HG03095 (cell line): ENCODE results near the gene PREB.
"Not testable (repeated sequence)": the region's sequence is repeated elsewhere in the genome, so short reads cannot be mapped to it uniquely, and the experiment has no call there.

Experiments used
- ATAC-seq: cut with Tn5 transposase; IDR thresholded peaks from one replicate; pipeline ENCODE4 v1.9.1; 2021; ENCODE audit warnings: moderate library complexity; ENCODE audit not compliant: unreplicated experiment

The PREB gene

GRCh38 chr2:27127883-27128667, 6.4 kb downstream of the PREB start:
- no peak for ATAC-seq

GRCh38 chr2:27126252-27126710, 8.2 kb downstream of the PREB start:
- ATAC-seq = no peak

- no peak for ATAC-seq
Observed at GRCh38 chr2:27125104-27125503, 9.3 kb downstream of the PREB start.

- no peak for ATAC-seq
Observed at GRCh38 chr2:27123302-27124150, 10.9 kb downstream of the PREB start, which contains the start of gene ABHD1. TSS of gene ABHD1 (plus strand) at chr2:27123815. CDS start at chr2:27123949, 134 bp downstream.

GRCh38 chr2:27122791-27123190, 11.6 kb downstream of the PREB start:
- ATAC-seq = no peak

- ATAC-seq = no peak
Observed at GRCh38 chr2:27121906-27122305, 12.5 kb downstream of the PREB start.

- ATAC-seq = not testable (repeated sequence)
Observed at GRCh38 chr2:27119330-27119670, 15.1 kb downstream of the PREB start.

- no peak for ATAC-seq
Observed at GRCh38 chr2:27118525-27119329, 15.7 kb downstream of the PREB start, which contains the start of gene CGREF1. TSS of gene CGREF1 (minus strand) at chr2:27119128. CDS start at chr2:27104366, 14,762 bp downstream.

- ATAC-seq = no peak
Observed at GRCh38 chr2:27117995-27118524, 16.4 kb downstream of the PREB start.

GRCh38 chr2:27115519-27115918, 18.9 kb downstream of the PREB start:
- ATAC-seq = no peak

GRCh38 chr2:27111392-27112078, 22.9 kb downstream of the PREB start:
- not testable (repeated sequence) for ATAC-seq

GRCh38 chr2:27110603-27111352, 23.7 kb downstream of the PREB start:
- ATAC-seq = not testable (repeated sequence)

GRCh38 chr2:27109083-27109482, 25.4 kb downstream of the PREB start:
- ATAC-seq = no peak

- no peak for ATAC-seq
Observed at GRCh38 chr2:27108221-27108620, 26.2 kb downstream of the PREB start.

- no peak for ATAC-seq
Observed at GRCh38 chr2:27105981-27106380, 28.5 kb downstream of the PREB start.

GRCh38 chr2:27102329-27102728, 32.1 kb downstream of the PREB start:
- no peak for ATAC-seq

GRCh38 chr2:27100036-27100435, 34.4 kb downstream of the PREB start:
- ATAC-seq = no peak

- ATAC-seq = no peak
Observed at GRCh38 chr2:27099334-27099955, 35.0 kb downstream of the PREB start.

- no peak for ATAC-seq
Observed at GRCh38 chr2:27097341-27097740, 37.1 kb downstream of the PREB start.
